HepG2 (cell line): ENCODE data around the gene TALDO1. TPM values are rescaled to one million over a fixed set of nuclear protein-coding genes. Genes with fewer than 3 reads are reported as not detected.

ENCODE experiments used
- ATF7 ChIP-seq, 2 experiments: fragments of 450-650 bp in 1 of 2; sonication (generic) in 1 of 2; formaldehyde crosslinking in 1 of 2; IDR thresholded peaks; 2 replicates each; pipeline versions ENCODE4 v1.4.0 to v1.6.1; 2016 to 2020; ENCODE audit warnings: antibody characterized with exemption in 1 of 2, mild to moderate bottlenecking in 1 of 2, missing genetic modification reagents in 1 of 2
- BHLHE40 ChIP-seq: IDR thresholded peaks from 2 replicates; pipeline ENCODE4 v1.6.1; 2011; ENCODE audit warnings: low read length, improper control_type of control experiment
- ETS1 ChIP-seq: sonication (generic); formaldehyde crosslinking; IDR thresholded peaks from 2 replicates; pipeline ENCODE4 v1.4.0; 2020; ENCODE audit warnings: missing genetic modification reagents
- FOXJ3 ChIP-seq: sonication (generic); formaldehyde crosslinking; IDR thresholded peaks from 2 replicates; pipeline ENCODE4 v1.4.0; 2020; ENCODE audit warnings: missing genetic modification reagents, mild to moderate bottlenecking, borderline replicate concordance
- HOXA5 ChIP-seq: sonication (generic); formaldehyde crosslinking; IDR thresholded peaks from 2 replicates; pipeline ENCODE4 v1.4.0; 2020; ENCODE audit warnings: missing genetic modification reagents
- NFIB ChIP-seq: sonication (generic); formaldehyde crosslinking; IDR thresholded peaks from 2 replicates; pipeline ENCODE4 v1.9.0; 2021; ENCODE audit warnings: missing genetic modification reagents, mild to moderate bottlenecking, borderline replicate concordance
- PITX1 ChIP-seq: sonication (generic); formaldehyde crosslinking; IDR thresholded peaks from 2 replicates; pipeline ENCODE4 v1.5.1; 2020; ENCODE audit warnings: mild to moderate bottlenecking, missing genetic modification reagents
- POLR2A ChIP-seq, 2 experiments: IDR thresholded peaks; 2 replicates each; pipeline ENCODE4 v1.6.1; 2011; ENCODE audit warnings: low read depth in 2 of 2, low read length in 2 of 2, mild to moderate bottlenecking in 1 of 2, moderate library complexity in 1 of 2; ENCODE audit not compliant: insufficient read depth in 1 of 2
- RBM22 ChIP-seq: fragments of 200-400 bp; formaldehyde crosslinking; optimal IDR thresholded peaks from 2 replicates; pipeline ENCODE3; 2017; ENCODE audit warnings: mild to moderate bottlenecking, low read length, moderate library complexity
- SNAPC4 ChIP-seq: sonication (generic); formaldehyde crosslinking; IDR thresholded peaks from 2 replicates; pipeline ENCODE4 v1.4.0; 2020; ENCODE audit warnings: mild to moderate bottlenecking, missing genetic modification reagents
- TBX2 ChIP-seq: sonication (generic); formaldehyde crosslinking; IDR thresholded peaks from 2 replicates; pipeline ENCODE4 v1.5.0; 2020; ENCODE audit warnings: missing genetic modification reagents, mild to moderate bottlenecking, borderline replicate concordance
- TEAD2 ChIP-seq: sonication (generic); formaldehyde crosslinking; IDR thresholded peaks from 2 replicates; pipeline ENCODE4 v1.9.0; 2021; ENCODE audit warnings: missing genetic modification reagents
- TRAFD1 ChIP-seq: sonication (generic); formaldehyde crosslinking; IDR thresholded peaks from 2 replicates; pipeline ENCODE4 v1.5.1; 2020; ENCODE audit warnings: missing genetic modification reagents, mild to moderate bottlenecking, borderline replicate concordance
- ZBTB14 ChIP-seq: sonication (generic); formaldehyde crosslinking; IDR thresholded peaks from 2 replicates; pipeline ENCODE4 v1.4.0; 2020; ENCODE audit warnings: missing genetic modification reagents
- ZFP1 ChIP-seq: IDR thresholded peaks from 2 replicates; pipeline ENCODE4 v1.6.1; 2016
- ZNF138 ChIP-seq: sonication (generic); formaldehyde crosslinking; IDR thresholded peaks from 2 replicates; pipeline ENCODE4 v1.5.0; 2020; ENCODE audit warnings: mild to moderate bottlenecking, low read depth, missing genetic modification reagents
- ZNF335 ChIP-seq: sonication (generic); formaldehyde crosslinking; IDR thresholded peaks from 2 replicates; pipeline ENCODE4 v1.4.0; 2020; ENCODE audit warnings: missing genetic modification reagents
- ZNF343 ChIP-seq: sonication (generic); formaldehyde crosslinking; IDR thresholded peaks from 2 replicates; pipeline ENCODE4 v1.4.0; 2020; ENCODE audit warnings: mild to moderate bottlenecking, missing genetic modification reagents
- polyA plus RNA-seq, 8 experiments: library from polyadenylated mRNA; depleted of rRNA in 3 of 8; stranded (reverse) in 7 of 8; unstranded in 1 of 8; fragments of >200 nt; fragmentation: Illumina TruSeq in 4 of 8; extraction: Trizol in 4 of 8; gene quantifications; 2 replicates each; pipeline versions ENCODE4 v1.2.1 to v1.2.3, GENCODE V29; 2011 to 2016; ENCODE audit warnings: low read depth in 4 of 8, missing spikeins in 1 of 8, mixed read lengths in 1 of 8; ENCODE audit not compliant: insufficient read depth in 1 of 8
- total RNA-seq, 5 experiments: library from RNA; depleted of rRNA; stranded (reverse); fragments of >200 nt; fragmentation: Illumina TruSeq; extraction: Trizol; gene quantifications; 2 replicates each; pipeline ENCODE4 v1.2.3, GENCODE V29; 2016; ENCODE audit warnings: low read depth in 1 of 5
- TF ChIP-seq, protein P1 (sequence below): sonication (generic); formaldehyde crosslinking; IDR thresholded peaks from 2 replicates; pipeline ENCODE4 v1.4.0; 2020; ENCODE audit warnings: missing genetic modification reagents

Gene TALDO1
- total and polyA plus RNA-seq, 2 of the 13 experiments (the other 11 are each of a cell fraction or from before 2014, with no cell fraction given) = 107 to 240 TPM

DNA sequence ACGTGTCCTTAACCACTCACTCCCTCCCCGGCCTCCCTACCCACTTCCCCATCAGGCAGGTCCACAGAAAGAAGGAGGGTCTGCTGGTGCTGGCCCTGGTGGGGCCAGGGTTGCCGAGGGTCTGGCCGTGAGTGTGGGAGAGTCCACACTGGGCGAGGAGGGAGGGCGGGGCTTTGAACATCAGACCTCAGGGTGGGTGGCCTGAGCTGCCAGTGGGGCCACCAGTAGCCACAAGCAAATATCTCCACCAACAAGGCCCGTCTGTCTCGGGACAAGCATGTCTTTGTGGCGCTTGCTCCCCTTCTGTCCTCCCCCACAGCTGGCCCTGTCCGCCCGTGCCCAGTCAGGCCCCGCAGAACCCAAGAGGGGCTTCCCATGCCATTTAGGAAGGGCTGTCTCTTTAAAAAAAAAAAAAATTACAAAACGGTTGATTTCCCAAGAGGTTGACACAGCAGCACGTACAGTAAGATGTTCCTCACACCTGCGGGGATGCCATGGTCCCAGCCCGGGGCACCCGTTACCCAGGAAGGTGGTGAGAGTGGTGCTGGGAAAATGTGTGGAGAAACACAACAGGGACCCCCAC is 17.7 kb upstream of the TALDO1 start (continued):
- TF ChIP-seq RBM22 (peak; percentile 66), TEAD2 (CRISPR knock-in tag) (no peak), ATF7 (IDR thresholded peaks at IDR 0.05) (no peak), ATF7 (CRISPR knock-in tag; IDR thresholded peaks at IDR 0.05) (no peak; the same call in 1 of the 2 replicates), PITX1 (CRISPR knock-in tag) (0 out of 2 replicates have a peak, but pooled peaks have one; percentile 22), TRAFD1 (CRISPR knock-in tag) (no peak), SNAPC4 (CRISPR knock-in tag) (no peak), ZBTB14 (CRISPR knock-in tag) (0 out of 2 replicates have a peak, but pooled peaks have one; percentile 15), ZNF335 (CRISPR knock-in tag) (no peak), POLR2A (IDR thresholded peaks at IDR 0.05; ENCODE audit: insufficient read depth in 1 of 2, low read depth in 2 of 2, low read length in 2 of 2) (peak in 1 of 2 experiments; percentile 11; a peak in 1 of 4 replicates), ZNF343 (CRISPR knock-in tag) (no peak), ETS1 (CRISPR knock-in tag) (no peak), ZFP1 (CRISPR knock-in tag) (no peak), HOXA5 (CRISPR knock-in tag) (0 out of 2 replicates have a peak, but pooled peaks have one; percentile 45), FOXJ3 (CRISPR knock-in tag) (peak; percentile 25; the same call in 1 of the 2 replicates), NFIB (no peak), BHLHE40 (peak; percentile 52; the same call in 1 of the 2 replicates), ZNF138 (CRISPR knock-in tag) (peak; percentile 3; the same call in 1 of the 2 replicates), TBX2 (peak; percentile 55; the same call in 1 of the 2 replicates)
- TF ChIP-seq, protein P1, sequence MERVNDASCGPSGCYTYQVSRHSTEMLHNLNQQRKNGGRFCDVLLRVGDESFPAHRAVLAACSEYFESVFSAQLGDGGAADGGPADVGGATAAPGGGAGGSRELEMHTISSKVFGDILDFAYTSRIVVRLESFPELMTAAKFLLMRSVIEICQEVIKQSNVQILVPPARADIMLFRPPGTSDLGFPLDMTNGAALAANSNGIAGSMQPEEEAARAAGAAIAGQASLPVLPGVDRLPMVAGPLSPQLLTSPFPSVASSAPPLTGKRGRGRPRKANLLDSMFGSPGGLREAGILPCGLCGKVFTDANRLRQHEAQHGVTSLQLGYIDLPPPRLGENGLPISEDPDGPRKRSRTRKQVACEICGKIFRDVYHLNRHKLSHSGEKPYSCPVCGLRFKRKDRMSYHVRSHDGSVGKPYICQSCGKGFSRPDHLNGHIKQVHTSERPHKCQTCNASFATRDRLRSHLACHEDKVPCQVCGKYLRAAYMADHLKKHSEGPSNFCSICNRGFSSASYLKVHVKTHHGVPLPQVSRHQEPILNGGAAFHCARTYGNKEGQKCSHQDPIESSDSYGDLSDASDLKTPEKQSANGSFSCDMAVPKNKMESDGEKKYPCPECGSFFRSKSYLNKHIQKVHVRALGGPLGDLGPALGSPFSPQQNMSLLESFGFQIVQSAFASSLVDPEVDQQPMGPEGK (CRISPR knock-in tag) = peak; percentile 51; the same call in 1 of the 2 replicates
